Pancreas (tissue), 10 donors: ENCODE results near the gene COQ9. TPM values are rescaled to one million over a fixed set of nuclear protein-coding genes. Genes with fewer than 3 reads are reported as not detected.

ENCODE experiments used
- ATAC-seq, 4 donors: fragments of 200-7000 bp; cut with Tn5 transposase; one replicate each; pipeline versions ENCODE4 v1.8.0 to v1.9.1; 2020; ENCODE audit warnings: mild to moderate bottlenecking in 4 of 4, moderate library complexity in 4 of 4
- DNase-seq, 6 donors: peaks; one replicate each; pipeline ENCODE4 v3.0.0-alpha.2; 2020
- FAIRE-seq: peaks from 2 replicates; lab custom pipeline; 2012; peaks lifted over from hg19 to GRCh38; lab: Jason Lieb, UNC
- H3K27ac ChIP-seq, 4 donors: fragments of 200-600 bp; sonication (generic); 1 replicate in 3 of 4; 2 replicates in 1 of 4; pipeline versions ENCODE4 v1.5.0 to v1.8.0; 2020
- H3K27me3 ChIP-seq, 4 donors: fragments of 200-600 bp; one replicate each; pipeline ENCODE4 v1.8.0; 2021
- H3K36me3 ChIP-seq, 3 donors: fragments of 200-600 bp; sonication (generic) in 1 of 3; one replicate each; pipeline versions ENCODE4 v1.5.0 to v1.8.0; 2020 to 2021
- H3K4me1 ChIP-seq, 3 donors: fragments of 200-600 bp; one replicate each; pipeline ENCODE4 v1.8.0; 2021
- H3K4me3 ChIP-seq, 4 donors: fragments of 200-600 bp; sonication (generic) in 2 of 4; one replicate each; pipeline versions ENCODE4 v1.5.0 to v1.8.0; 2020 to 2021
- H3K9me3 ChIP-seq, 4 donors: fragments of 200-600 bp; one replicate each; pipeline ENCODE4 v1.8.0; 2021
- CTCF ChIP-seq, 4 donors: fragments of 200-600 bp; sonication (generic) in 3 of 4; IDR thresholded peaks; one replicate each; pipeline versions ENCODE4 v1.5.0 to v1.8.0; 2021; ENCODE audit warnings: antibody characterized with exemption in 4 of 4
- WGBS, 2 donors: extraction: QIAGEN DNeasy Blood & Tissue Kit; methylation state at CpG; one replicate each; pipeline ENCODE4 v1.1.7; 2013; 5-methylcytosine and 5-hydroxymethylcytosine counted together
- intact Hi-C, 3 donors: fragments of 100-400 bp; cut with DNase I; formaldehyde crosslinking; loops; one replicate each; pipeline versions ENCODE4 v1.11.1 to v1.14.2; 2022
- polyA plus RNA-seq, 2 donors: library from polyadenylated mRNA; stranded (reverse); fragments of 200-250 nt; gene quantifications; one replicate each; pipeline ENCODE4 v1.2.3, GENCODE V29; 2013
- total RNA-seq, 6 donors: library from RNA; stranded (reverse); fragmentation: NEBNext Ultra II Directional in 4 of 6; extraction: Animal tissue kit (Norgen Biotek cat#: 25700) in 4 of 6; gene quantifications; one replicate each; pipeline versions ENCODE4 v1.2.1 to v1.2.4, GENCODE V29; 2021 to 2023
- donor health status: healthy with polysubstance abuse.
- donor health status: DM: no; HTN: no; CAD: no; lungs with moderate emphysema.
- donor health status: DM: no; HTN: no; CAD: no.
- donor health status: control.
- donor health status: control.
- donor health status: Bipolar disorder and iron deficiency.
- donor health status: DM: yes; HTN: yes; CAD: no.
- donor health status: DM: no; HTN: no; CAD: no.
- donor health status: DM: no; HTN: no; CAD: no.
- donor health status: DM: yes; HTN: yes; CAD: no.

COQ9 gene
- total and polyA plus RNA-seq, 8 donors, result 17.7 to 51.1 (median 25.3) TPM

GRCh38 chr16:57471852-57472664 is 24.8 kb downstream of the COQ9 start:
- TF ChIP-seq CTCF (IDR thresholded peaks at IDR 0.05), result no peak
- H3K4me1 ChIP-seq, result peaks cover 21 to 30% (median 22%) of the 10 kb centered on the region in 3 donors
- whole genome bisulfite sequencing, 2 donors, result 38 to 42% methylated on average over 10 of the region's 10 CpGs
- no peaks in the 10 kb centered on the region for H3K27me3 ChIP-seq
- intact Hi-C loops, result no loop called here
- H3K27ac ChIP-seq, result peak overlapping the region; percentile 27 to 68 (median 32)
- ATAC-seq (peak; percentile 33 to 64 (median 57)), FAIRE-seq (no peak), DNase-seq (peak in 2 of 6 donors; percentile 33 to 34)
- H3K4me3 ChIP-seq, result no peak overlapping the region
- H3K36me3 ChIP-seq, result peaks cover 2 to 50% (median 22%) of the 10 kb centered on the region in 3 donors
- no peaks in the 10 kb centered on the region for H3K9me3 ChIP-seq

GRCh38 chr16:57472665-57473060 is 25.4 kb downstream of the COQ9 start:
- H3K4me1 ChIP-seq, result peaks cover 21 to 30% (median 22%) of the 10 kb centered on the region in 3 donors
- H3K9me3 ChIP-seq, result no peaks in the 10 kb centered on the region
- TF ChIP-seq CTCF (IDR thresholded peaks at IDR 0.05), result no peak
- WGBS, 2 donors, result 55 to 58% methylated on average over 4 of the region's 4 CpGs
- no peak overlapping the region for H3K4me3 ChIP-seq
- ATAC-seq, result no peak
- FAIRE-seq, result no peak
- intact Hi-C loops, result no loop called here
- H3K36me3 ChIP-seq, result peaks cover 2 to 44% (median 22%) of the 10 kb centered on the region in 3 donors
- DNase-seq, result no peak
- peak overlapping the region; percentile 27 to 68 (median 32) for H3K27ac ChIP-seq
- no peaks in the 10 kb centered on the region for H3K27me3 ChIP-seq

- FAIRE-seq (no peak), ATAC-seq (no peak), DNase-seq (peak in 1 of 6 donors; percentile 40)
- WGBS, 2 donors, result 87 to 96% methylated on average over 13 to 14 of the region's 14 CpGs
- H3K27me3 ChIP-seq, result no peaks in the 10 kb centered on the region
- peaks cover 2 to 38% (median 22%) of the 10 kb centered on the region in 3 donors for H3K36me3 ChIP-seq
- H3K4me3 ChIP-seq, result no peak overlapping the region
- intact Hi-C loops, result no loop called here
- peak overlapping the region in 1 of 4 donors; percentile 68 for H3K27ac ChIP-seq
- TF ChIP-seq CTCF (IDR thresholded peaks at IDR 0.05), result no peak
- no peaks in the 10 kb centered on the region for H3K9me3 ChIP-seq
- peaks cover 21 to 30% (median 22%) of the 10 kb centered on the region in 3 donors for H3K4me1 ChIP-seq
Observed at GRCh38 chr16:57473176-57473840, 26.0 kb downstream of the COQ9 start.

GRCh38 chr16:57473906-57474305 is 26.6 kb downstream of the COQ9 start:
- ATAC-seq (no peak), DNase-seq (no peak), FAIRE-seq (no peak)
- Histone ChIP-seq H3K36me3 (peaks cover 2 to 33% (median 18%) of the 10 kb centered on the region in 3 donors), H3K9me3 (no peaks in the 10 kb centered on the region), H3K27me3 (no peaks in the 10 kb centered on the region), H3K27ac (no peak overlapping the region), H3K4me3 (no peak overlapping the region), H3K4me1 (peaks cover 21 to 30% (median 22%) of the 10 kb centered on the region in 3 donors)
- WGBS, 2 donors, result 81 to 83% methylated on average over 8 of the region's 8 CpGs
- intact Hi-C loops, result no loop called here
- no peak for TF ChIP-seq CTCF (IDR thresholded peaks at IDR 0.05)
